SH-SY5Y (cell line): ENCODE measurements around the gene AGBL1.

Experiments used
- GATA2 ChIP-seq: IDR thresholded peaks from 2 replicates; pipeline ENCODE4 v1.6.1; 2011; ENCODE audit warnings: mild to moderate bottlenecking, low read depth, low read length
- GATA3 ChIP-seq: IDR thresholded peaks from 2 replicates; pipeline ENCODE4 v1.6.1; 2011; ENCODE audit warnings: low read depth, mild to moderate bottlenecking, low read length, moderate library complexity

DNA sequence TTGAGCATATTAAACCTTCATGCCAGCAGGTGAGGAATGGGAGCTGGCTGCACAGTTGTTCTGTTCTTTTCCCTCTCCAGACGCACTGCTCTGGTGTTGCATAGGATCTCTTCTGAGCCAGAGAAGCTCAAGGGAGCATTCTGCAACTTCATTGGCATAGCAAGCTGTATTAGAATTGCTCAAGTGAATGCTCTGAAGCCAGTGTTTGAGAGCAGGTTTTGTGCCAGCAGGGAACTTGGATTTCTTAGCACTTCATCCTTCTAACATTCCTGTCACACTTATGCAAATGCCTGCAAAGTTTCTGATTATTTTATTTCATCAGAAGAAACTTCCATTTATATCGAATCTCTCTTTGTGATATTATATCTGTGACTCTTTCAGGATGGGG lies 366.6 kb downstream of the AGBL1 start:
- TF ChIP-seq GATA3 (no peak), GATA2 (no peak)
